Common myeloid progenitor, CD34-positive (primary cell): ENCODE data around the gene NKAIN4.

Experiments
- CTCF ChIA-PET: fragments of 350-600 bp; sonication (Branson Sonifier 250); formaldehyde crosslinking; loops from one replicate; lab custom pipeline; 2021; ENCODE audit warnings: antibody characterized with exemption; lab: Charles Lee
- POLR2A ChIA-PET: fragments of 350-600 bp; sonication (Branson Sonifier 250); formaldehyde crosslinking; loops from one replicate; lab custom pipeline; 2021; ENCODE audit warnings: antibody characterized with exemption; lab: Charles Lee
- DNase-seq, 3 donors: peaks; one replicate each; pipeline versions ENCODE4 v3.0.0 to v3.0.0-alpha.2; 2013
- H3K27ac ChIP-seq, 2 experiments: 1 replicate in 1 of 2; 2 replicates in 1 of 2; pipeline ENCODE4 v1.7.0; 2013; ENCODE audit warnings: inconsistent platforms in 2 of 2, low read length in 2 of 2, mild to moderate bottlenecking in 2 of 2, low read depth in 1 of 2, moderate library complexity in 1 of 2; ENCODE audit not compliant: severe bottlenecking in 2 of 2, insufficient read depth in 1 of 2, poor library complexity in 1 of 2
- H3K27me3 ChIP-seq, 5 experiments: replicated peaks in 2 of 5; 1 replicate in 3 of 5; 2 replicates in 2 of 5; pipeline versions ENCODE4 v1.6.1 to v1.7.0; 2013; ENCODE audit warnings: low read length in 4 of 5, mild to moderate bottlenecking in 2 of 5, moderate library complexity in 2 of 5, inconsistent platforms in 1 of 5; ENCODE audit not compliant: insufficient read depth in 5 of 5, control insufficient read depth in 4 of 5
- H3K36me3 ChIP-seq, 4 experiments: 1 replicate in 2 of 4; 2 replicates in 2 of 4; pipeline versions ENCODE4 v1.6.1 to v1.7.0; 2013; ENCODE audit warnings: low read length in 3 of 4, control low read depth in 1 of 4, mild to moderate bottlenecking in 1 of 4; ENCODE audit not compliant: control insufficient read depth in 4 of 4, insufficient read depth in 4 of 4
- H3K4me1 ChIP-seq, 4 experiments: 1 replicate in 3 of 4; 2 replicates in 1 of 4; pipeline versions ENCODE4 v1.6.1 to v1.7.1; 2013; ENCODE audit warnings: low read length in 3 of 4, mild to moderate bottlenecking in 3 of 4, control low read depth in 1 of 4, inconsistent platforms in 1 of 4, moderate library complexity in 1 of 4; ENCODE audit not compliant: control insufficient read depth in 4 of 4, insufficient read depth in 4 of 4; ENCODE audit errors: control extremely low read depth in 1 of 4
- H3K4me3 ChIP-seq, 7 experiments: 1 replicate in 4 of 7; 2 replicates in 3 of 7; pipeline versions ENCODE4 v1.5.1 to v1.7.0; 2013; ENCODE audit warnings: mild to moderate bottlenecking in 7 of 7, low read length in 6 of 7, moderate library complexity in 6 of 7, inconsistent platforms in 2 of 7, low read depth in 2 of 7, control low read depth in 1 of 7; ENCODE audit not compliant: insufficient read depth in 4 of 7, control insufficient read depth in 1 of 7; ENCODE audit errors: extremely low read depth in 1 of 7
- H3K9me3 ChIP-seq, 5 experiments: 1 replicate in 4 of 5; 2 replicates in 1 of 5; pipeline versions ENCODE4 v1.6.1 to v1.7.1; 2013; ENCODE audit warnings: low read length in 4 of 5, mild to moderate bottlenecking in 2 of 5, inconsistent platforms in 1 of 5, low read depth in 1 of 5, moderate library complexity in 1 of 5; ENCODE audit not compliant: control insufficient read depth in 4 of 5, insufficient read depth in 2 of 5; ENCODE audit errors: control extremely low read depth in 1 of 5
- WGBS: methylation state at CpG from one replicate; pipeline ENCODE4 v1.1.5; 2013; ENCODE audit not compliant: insufficient coverage; 5-methylcytosine and 5-hydroxymethylcytosine counted together

The NKAIN4 gene

GRCh38 chr20:63296531-63297299 is 42.5 kb upstream of the NKAIN4 start:
- ChIA-PET CTCF (interaction anchor here (1.1 to 1.5 kb wide), 3 partner anchors 9 to 74 kb away, joined by 3 to 4 read pairs (median 4); no protein-coding TSS in a partner anchor), POLR2A (no interaction called here)
- 67% methylated on average over 13 of the region's 18 CpGs for WGBS

GRCh38 chr20:63295846-63296245 is 41.6 kb upstream of the NKAIN4 start:
- Histone ChIP-seq H3K4me3 (no peak overlapping the region), H3K27ac (no peak overlapping the region), H3K9me3 (no peaks in the 10 kb centered on the region), H3K36me3 (no peaks in the 10 kb centered on the region), H3K27me3 (peaks cover 0 to 68% (median 11%) of the 10 kb centered on the region in 5 experiments), H3K4me1 (peaks cover 0 to 1% (median 0%) of the 10 kb centered on the region in 4 experiments)
- DNase-seq, result no peak
- CTCF ChIA-PET, result interaction anchor here (1.1 to 1.3 kb wide), 2 partner anchors 15 to 73 kb away, joined by 3 to 4 read pairs; no protein-coding TSS in a partner anchor
- POLR2A ChIA-PET, result no interaction called here
- WGBS, result 8% methylated on average over 18 of the region's 20 CpGs

More at GRCh38 chr20:63296531-63297299, 42.5 kb upstream of the NKAIN4 start:
- Histone ChIP-seq H3K4me1 (peaks cover 0 to 1% (median 0%) of the 10 kb centered on the region in 4 experiments), H3K27me3 (peaks cover 0 to 69% (median 11%) of the 10 kb centered on the region in 5 experiments), H3K36me3 (no peaks in the 10 kb centered on the region), H3K27ac (no peak overlapping the region), H3K9me3 (peaks cover 0 to 6% (median 0%) of the 10 kb centered on the region in 5 experiments), H3K4me3 (no peak overlapping the region)
- no peak for DNase-seq

- POLR2A ChIA-PET, result no interaction called here
- H3K4me3 ChIP-seq, result no peak overlapping the region
- H3K27ac ChIP-seq, result no peak overlapping the region
- CTCF ChIA-PET, result interaction anchor here (1.3 kb wide), 1 partner anchor 15 kb away, joined by 4 read pairs; no protein-coding TSS in a partner anchor
- no peak for DNase-seq
- no peaks in the 10 kb centered on the region for H3K36me3 ChIP-seq
- H3K27me3 ChIP-seq, result peaks cover 0 to 67% (median 11%) of the 10 kb centered on the region in 5 experiments
- H3K9me3 ChIP-seq, result no peaks in the 10 kb centered on the region
- WGBS, result 24% methylated on average over 16 of the region's 17 CpGs
- H3K4me1 ChIP-seq, result peaks cover 0 to 1% (median 0%) of the 10 kb centered on the region in 4 experiments
These were observed 41.2 kb upstream of the NKAIN4 start for GRCh38 chr20:63295422-63295821.

- H3K27ac ChIP-seq, result no peak overlapping the region
- H3K36me3 ChIP-seq, result no peaks in the 10 kb centered on the region
- WGBS, result 65% methylated on average over 16 of the region's 19 CpGs
- H3K4me3 ChIP-seq, result no peak overlapping the region
- DNase-seq, result no peak
- ChIA-PET CTCF (interaction anchor here (1.1 to 1.3 kb wide), 2 partner anchors 15 to 29 kb away, joined by 3 to 4 read pairs; no protein-coding TSS in a partner anchor), POLR2A (no interaction called here)
- peaks cover 0 to 1% (median 0%) of the 10 kb centered on the region in 4 experiments for H3K4me1 ChIP-seq
- H3K9me3 ChIP-seq, result no peaks in the 10 kb centered on the region
- H3K27me3 ChIP-seq, result peaks cover 0 to 67% (median 11%) of the 10 kb centered on the region in 5 experiments
These were observed 40.8 kb upstream of the NKAIN4 start for GRCh38 chr20:63295018-63295417.

GRCh38 chr20:63294536-63294900 is 40.3 kb upstream of the NKAIN4 start:
- Histone ChIP-seq H3K9me3 (no peaks in the 10 kb centered on the region), H3K4me1 (peaks cover 0 to 1% (median 0%) of the 10 kb centered on the region in 4 experiments), H3K4me3 (no peak overlapping the region), H3K36me3 (no peaks in the 10 kb centered on the region), H3K27ac (no peak overlapping the region), H3K27me3 (peaks cover 0 to 67% (median 11%) of the 10 kb centered on the region in 5 experiments)
- CTCF ChIA-PET, result interaction anchor here (1.1 to 1.6 kb wide), 2 partner anchors 28 to 70 kb away, joined by 3 to 4 read pairs; no protein-coding TSS in a partner anchor
- no peak for DNase-seq
- POLR2A ChIA-PET, result no interaction called here
- 90% methylated on average over 12 of the region's 12 CpGs for WGBS

GRCh38 chr20:63293871-63294535 is 39.7 kb upstream of the NKAIN4 start:
- Histone ChIP-seq H3K27ac (no peak overlapping the region), H3K27me3 (peaks cover 0 to 61% (median 11%) of the 10 kb centered on the region in 5 experiments), H3K36me3 (peaks cover 0 to 4% (median 2%) of the 10 kb centered on the region in 4 experiments), H3K4me1 (peaks cover 0 to 1% (median 0%) of the 10 kb centered on the region in 4 experiments), H3K4me3 (no peak overlapping the region), H3K9me3 (no peaks in the 10 kb centered on the region)
- no peak for DNase-seq
- 91% methylated on average over 11 of the region's 22 CpGs for WGBS
- POLR2A ChIA-PET, result no interaction called here
- CTCF ChIA-PET, result interaction anchor here (1.1 to 1.6 kb wide), 2 partner anchors 28 to 70 kb away, joined by 3 to 4 read pairs; no protein-coding TSS in a partner anchor
